NCI-H2107 treated with DMSO at 0.1 percent for 48 hours (cell line): ENCODE results near the gene SULT2B1.
A peak's percentile ranks its signal among the peaks of the same experiment; 100 is the strongest.
"Not testable (repeated sequence)": the region's sequence is repeated elsewhere in the genome, so short reads cannot be mapped to it uniquely, and the experiment has no call there.

Experiments
- DNase-seq: peaks from one replicate; lab custom pipeline; 2025; ENCODE audit not compliant: unreplicated experiment; lab: John Stamatoyannopoulos, UW

SULT2B1 gene

GRCh38 chr19:48551437-48552302 is at the start of gene SULT2B1:
TSS of gene SULT2B1 (plus strand) at chr19:48552172. CDS start at chr19:48552253, 81 bp downstream.
- peak; percentile 64 for DNase-seq

- DNase-seq: no peak
Observed at GRCh38 chr19:48502350-48503018, 49.5 kb upstream of the SULT2B1 start.

- DNase-seq: no peak
Observed at GRCh38 chr19:48506138-48506733, 45.7 kb upstream of the SULT2B1 start.

- DNase-seq: no peak
Observed at GRCh38 chr19:48507911-48508439, 44.0 kb upstream of the SULT2B1 start.

GRCh38 chr19:48508729-48509411 is 43.1 kb upstream of the SULT2B1 start:
- DNase-seq: no peak

GRCh38 chr19:48509467-48510194 is 42.3 kb upstream of the SULT2B1 start:
- DNase-seq: no peak

GRCh38 chr19:48510421-48511268 is 41.3 kb upstream of the SULT2B1 start:
- DNase-seq: no peak

GRCh38 chr19:48511321-48511731 is 40.6 kb upstream of the SULT2B1 start:
- no peak for DNase-seq

- DNase-seq: no peak
Observed at GRCh38 chr19:48511800-48512503, 40.0 kb upstream of the SULT2B1 start, which contains the start of gene LMTK3. TSS of gene LMTK3 (minus strand) at chr19:48511835. CDS start at chr19:48511576, 259 bp downstream.

- DNase-seq: no peak
Observed at GRCh38 chr19:48512504-48513288, 39.3 kb upstream of the SULT2B1 start.

- DNase-seq: peak; percentile 42
Observed at GRCh38 chr19:48513289-48514122, 38.5 kb upstream of the SULT2B1 start.

GRCh38 chr19:48514123-48514458 is 37.9 kb upstream of the SULT2B1 start:
- DNase-seq: no peak

GRCh38 chr19:48516536-48516935 is 35.4 kb upstream of the SULT2B1 start:
- DNase-seq: no peak

- DNase-seq: no peak
Observed at GRCh38 chr19:48518207-48518606, 33.8 kb upstream of the SULT2B1 start.

GRCh38 chr19:48519426-48519825 is 32.5 kb upstream of the SULT2B1 start:
- not testable (repeated sequence) for DNase-seq

- DNase-seq: no peak
Observed at GRCh38 chr19:48520134-48520533, 31.8 kb upstream of the SULT2B1 start.

GRCh38 chr19:48524221-48524620 is 27.8 kb upstream of the SULT2B1 start:
- DNase-seq: no peak
